Fibroblast of skin of right biceps (primary cell): Measurements from ENCODE around the gene MLLT1.

Experiments used
- DNase-seq: peaks from one replicate; pipeline ENCODE4 v3.0.0-alpha.2; 2013

The MLLT1 gene

GRCh38 chr19:6253954-6254733 lies 25.6 kb downstream of the MLLT1 start:
- DNase-seq: no peak

GRCh38 chr19:6252066-6252465 lies 27.7 kb downstream of the MLLT1 start:
- no peak for DNase-seq

- no peak for DNase-seq
These were observed 28.9 kb downstream of the MLLT1 start for GRCh38 chr19:6250909-6251308.

GRCh38 chr19:6250024-6250615 lies 29.7 kb downstream of the MLLT1 start:
- DNase-seq: peak; percentile 70

DNA sequence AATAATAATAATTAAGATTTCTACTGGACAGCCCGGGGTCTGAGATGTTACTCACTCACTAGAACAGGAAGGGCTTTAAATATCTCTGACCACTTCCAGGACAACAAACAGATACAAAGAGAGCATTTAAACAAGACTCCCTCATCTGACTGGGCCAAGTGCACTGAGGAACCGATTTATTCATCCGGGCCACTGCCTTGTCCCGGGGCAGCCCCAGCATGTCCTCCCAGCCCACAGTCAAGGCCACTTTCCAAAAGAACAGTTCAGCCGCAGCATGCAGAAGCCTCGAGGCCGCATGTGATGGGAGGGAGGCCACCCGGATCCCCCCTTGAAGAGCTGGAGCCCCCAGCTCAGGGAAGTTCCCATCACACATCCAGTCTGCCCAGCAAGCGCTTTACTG lies 30.5 kb downstream of the MLLT1 start:
- no peak for DNase-seq

GRCh38 chr19:6248844-6249243 lies 30.9 kb downstream of the MLLT1 start:
- no peak for DNase-seq

- no peak for DNase-seq
These were observed 31.4 kb downstream of the MLLT1 start for GRCh38 chr19:6248341-6248740.

DNA sequence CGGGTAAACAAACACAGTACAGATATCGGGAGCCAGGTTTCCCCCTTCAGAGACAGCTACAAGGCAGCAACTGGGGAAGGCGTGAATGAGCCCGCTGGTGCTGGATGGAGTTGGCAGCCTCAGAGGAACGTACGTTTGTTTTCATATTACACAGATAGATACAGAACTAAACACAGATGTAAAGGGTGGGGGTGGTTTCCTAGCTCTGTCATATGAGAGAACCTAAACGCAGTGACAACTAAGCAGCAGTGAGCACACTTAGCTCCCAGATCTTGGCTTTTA lies 32.8 kb downstream of the MLLT1 start:
- no peak for DNase-seq

DNA sequence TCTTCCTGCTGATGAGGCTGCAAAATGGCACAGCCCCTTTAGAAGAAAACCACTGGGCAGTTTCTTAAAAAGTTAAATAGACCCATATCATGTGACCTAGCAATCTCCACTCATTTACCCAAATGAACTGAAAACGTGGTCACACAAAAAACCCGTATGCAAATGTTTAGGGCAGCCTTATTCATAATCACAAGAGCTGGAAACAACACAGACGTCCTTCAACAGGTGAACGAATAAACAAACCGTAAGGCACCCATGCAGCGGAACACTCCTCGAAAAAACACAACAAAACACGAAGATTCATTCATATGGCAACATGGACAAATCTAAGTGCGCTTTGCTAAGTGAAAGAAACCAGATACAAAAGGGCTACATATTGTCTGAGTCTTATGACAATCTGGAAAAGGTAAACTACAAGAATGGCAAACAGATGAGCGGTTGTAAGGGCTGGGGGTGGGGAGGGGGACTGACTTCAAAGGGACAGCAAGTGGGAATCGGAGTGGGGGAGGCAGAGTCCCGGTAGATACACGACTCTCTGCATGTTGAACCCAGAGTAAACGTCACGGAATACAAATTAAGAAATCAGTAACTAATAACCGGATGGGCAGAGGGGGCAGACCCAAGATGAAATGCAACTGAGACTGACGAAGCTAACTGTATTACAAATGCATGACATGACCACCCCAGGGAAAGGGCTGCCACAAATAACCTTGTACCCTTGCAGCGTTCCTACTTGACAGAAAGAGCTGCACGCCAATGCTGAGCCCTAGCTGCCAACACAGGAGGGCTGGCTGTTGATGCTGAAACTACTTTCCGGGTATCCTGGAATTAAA lies 33.4 kb downstream of the MLLT1 start:
- DNase-seq: no peak

DNA sequence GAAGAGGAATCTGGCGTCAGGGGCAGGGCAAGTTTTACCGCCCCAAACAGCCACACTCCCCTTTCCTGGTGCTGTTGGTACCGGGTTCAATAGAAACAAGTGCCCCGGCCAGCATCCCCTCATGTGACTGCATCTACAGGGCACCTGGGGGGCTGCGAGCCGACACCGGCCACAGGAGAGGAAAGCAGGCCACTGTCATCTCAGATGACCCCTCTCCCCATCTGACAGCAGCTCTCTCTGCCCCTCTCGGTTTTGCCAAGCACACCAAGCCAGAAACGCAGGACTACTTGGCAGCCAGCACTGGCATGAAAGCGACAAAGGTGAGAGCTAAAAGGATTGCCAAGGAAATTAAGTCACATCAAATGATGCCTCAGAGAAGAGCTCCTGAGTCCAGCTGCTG lies 37.1 kb downstream of the MLLT1 start:
- DNase-seq: no peak

- DNase-seq: no peak
These were observed 37.9 kb downstream of the MLLT1 start for GRCh38 chr19:6241680-6242377.

GRCh38 chr19:6241056-6241455 lies 38.7 kb downstream of the MLLT1 start:
- no peak for DNase-seq

GRCh38 chr19:6239871-6240676 lies 39.7 kb downstream of the MLLT1 start:
- no peak for DNase-seq

DNA sequence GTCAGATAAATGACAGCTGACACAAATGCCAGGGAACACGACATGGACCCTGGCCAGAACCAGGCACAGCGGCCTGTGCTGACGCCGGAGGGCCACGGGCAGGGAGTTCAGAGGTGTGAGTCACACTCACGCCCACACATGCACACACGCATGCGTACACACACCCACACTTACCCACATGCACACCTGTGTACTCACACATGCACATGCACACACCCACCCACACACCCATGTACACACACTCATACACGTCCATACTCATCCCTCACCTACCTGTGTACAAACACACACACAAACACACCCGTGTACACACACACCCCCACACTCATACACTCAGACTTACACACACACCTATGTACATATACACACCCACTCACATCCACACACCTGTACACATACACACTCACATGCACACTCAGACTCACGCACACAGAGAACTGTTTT lies 40.4 kb downstream of the MLLT1 start:
- DNase-seq: no peak

DNA sequence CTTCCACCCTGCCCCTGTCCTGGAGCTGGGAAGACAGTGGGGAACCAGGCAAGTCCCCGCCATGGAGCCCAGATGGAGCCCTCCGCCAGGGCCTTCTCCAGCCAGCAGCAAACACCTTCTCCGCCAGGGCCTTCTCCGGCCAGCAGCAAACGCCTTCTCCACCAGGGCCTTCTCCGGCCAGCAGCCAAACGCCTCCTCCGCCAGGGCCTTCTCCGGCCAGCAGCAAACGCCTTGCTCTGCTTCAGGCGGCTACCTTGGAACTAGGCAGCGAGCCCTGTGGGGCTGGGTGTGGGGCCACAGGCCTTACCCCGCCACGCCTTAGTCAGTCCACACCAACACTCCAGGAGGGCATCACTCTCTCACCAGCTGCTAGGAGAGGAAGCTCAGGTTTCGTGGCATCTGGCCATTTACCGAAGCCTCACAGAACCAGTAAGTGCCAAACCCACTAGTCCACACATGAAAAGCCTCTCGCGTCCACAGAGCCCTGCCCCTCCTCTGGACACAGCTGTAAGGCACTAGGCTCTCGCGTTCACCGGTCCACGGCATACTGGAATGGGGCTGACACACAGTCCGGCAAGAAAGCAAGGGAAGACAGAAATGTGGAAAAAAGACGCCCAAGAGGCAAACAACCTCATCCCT lies 41.0 kb downstream of the MLLT1 start:
- no peak for DNase-seq

DNA sequence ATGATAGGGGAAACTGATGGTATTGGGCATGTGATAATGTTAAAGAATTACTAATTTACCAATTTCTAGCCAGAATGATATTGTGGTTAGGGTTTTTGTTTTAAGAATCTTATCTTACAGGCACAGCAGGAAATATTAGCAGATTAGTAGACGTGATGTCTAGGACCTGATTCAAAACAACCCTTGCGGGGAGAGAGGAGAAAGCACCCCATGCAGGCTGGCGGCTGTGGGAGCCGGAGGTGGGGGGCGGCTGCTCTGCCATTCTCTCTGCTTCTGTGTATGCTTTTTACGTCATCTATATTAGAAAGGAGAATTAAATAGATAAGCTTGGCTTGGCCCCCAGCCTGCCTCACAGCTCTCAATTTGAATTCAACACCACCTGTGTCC lies 41.5 kb downstream of the MLLT1 start:
- no peak for DNase-seq

DNA sequence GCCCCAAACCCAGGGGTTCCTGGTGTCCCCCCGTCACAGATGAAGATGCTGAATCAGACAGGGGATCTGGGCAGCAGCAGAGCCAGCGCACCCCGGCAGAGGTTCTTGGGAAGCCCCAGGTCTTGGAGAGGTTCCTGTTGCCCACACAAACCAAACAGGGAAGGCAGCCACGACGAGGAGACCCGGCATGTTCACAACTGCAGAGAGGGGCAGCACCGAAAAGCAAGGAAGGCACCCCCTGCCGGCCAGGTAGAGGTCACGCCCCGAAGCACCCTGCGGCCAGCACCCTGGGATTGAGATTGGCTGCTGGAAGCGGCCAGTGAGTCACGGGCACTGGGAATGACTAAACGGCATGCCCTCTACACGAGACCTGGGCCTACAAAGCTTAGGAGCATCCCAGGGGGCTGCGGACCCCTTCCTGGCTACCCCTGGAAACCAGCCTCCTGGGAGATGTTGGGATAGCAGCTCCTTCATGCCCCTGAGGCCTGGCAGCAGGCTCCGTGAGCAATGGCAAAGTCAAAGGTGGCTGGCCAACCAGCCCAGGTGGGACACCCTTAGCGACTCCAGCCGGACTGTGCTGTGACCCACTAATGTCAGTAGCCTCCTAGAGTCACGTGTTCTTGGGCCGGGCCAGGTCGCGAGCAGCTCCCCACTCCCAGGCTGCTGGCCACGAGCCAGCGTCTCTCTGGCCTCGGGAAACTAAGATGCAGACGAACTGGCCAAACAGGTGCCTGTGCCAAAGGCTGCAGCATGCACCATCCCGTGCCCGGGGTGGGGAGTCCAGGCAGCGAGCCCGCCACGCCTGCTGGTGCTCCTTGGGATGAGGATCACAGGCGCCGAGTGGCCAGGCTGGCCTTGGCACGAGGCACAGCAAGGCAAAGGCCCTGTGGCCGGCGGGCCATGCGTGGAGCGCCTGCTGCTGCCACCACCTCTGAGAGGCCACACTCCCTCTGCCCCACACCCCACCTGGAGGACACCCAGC lies 43.2 kb downstream of the MLLT1 start:
- DNase-seq: no peak

DNA sequence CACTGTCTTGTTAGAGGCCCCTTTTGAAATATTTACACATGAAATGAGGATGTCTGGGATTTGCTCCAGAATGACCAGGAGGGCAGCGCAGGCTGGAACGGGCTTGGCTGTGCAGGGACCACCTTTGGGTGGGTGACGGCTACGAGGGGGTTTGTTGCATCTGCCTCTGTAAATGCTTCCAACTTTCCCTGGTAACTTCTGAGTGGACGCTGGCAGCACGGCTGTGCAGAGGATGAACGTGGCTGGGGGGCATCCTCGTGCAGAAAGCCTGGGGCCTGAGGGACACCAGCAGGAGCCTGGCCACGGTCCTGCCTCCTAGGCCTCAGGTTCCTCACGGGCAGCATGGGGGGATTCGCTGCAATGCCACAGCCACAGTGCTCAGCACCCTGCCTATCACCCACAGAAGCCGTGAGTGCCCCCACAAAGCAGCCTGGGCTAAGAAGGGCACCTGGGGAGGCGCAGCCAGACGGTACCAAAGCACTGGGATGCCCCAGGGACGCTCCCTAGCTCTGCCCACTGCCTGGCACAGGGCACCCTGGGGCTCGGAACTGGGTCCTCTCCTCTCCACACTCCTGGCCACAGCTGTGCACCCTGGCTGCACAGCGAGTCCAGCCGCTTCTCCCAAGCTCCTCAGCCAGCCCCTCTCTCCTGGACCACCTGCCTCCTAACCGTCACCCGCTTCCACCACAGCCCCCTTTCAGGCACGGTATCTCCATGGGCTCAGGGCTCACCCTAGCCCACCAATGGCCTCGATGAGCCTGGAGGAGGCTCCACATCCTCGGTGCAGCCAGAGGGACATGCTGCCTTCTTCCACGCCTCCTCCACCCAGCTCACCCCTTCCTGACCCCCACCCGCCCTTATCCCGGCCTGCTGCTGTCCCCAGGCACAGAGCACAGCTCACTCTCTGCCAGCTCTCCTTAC lies 44.5 kb downstream of the MLLT1 start:
- DNase-seq: peak; percentile 31

- no peak for DNase-seq
These were observed 45.2 kb downstream of the MLLT1 start for GRCh38 chr19:6234527-6234926.
